Effector memory CD4-positive, alpha-beta T cell (primary cell): ENCODE data around the gene SIRT3.
"Not testable (repeated sequence)": the region's sequence is repeated elsewhere in the genome, so short reads cannot be mapped to it uniquely, and the experiment has no call there.

Experiments
- DNase-seq, 3 donors: peaks; one replicate each; pipeline ENCODE4 v3.0.0-alpha.2; 2020
- H3K27ac ChIP-seq: 2 replicates; pipeline ENCODE4 v1.7.0; 2013; ENCODE audit warnings: mild to moderate bottlenecking, low read length, moderate library complexity; ENCODE audit not compliant: insufficient read depth, poor library complexity, severe bottlenecking
- H3K27me3 ChIP-seq: replicated peaks from 2 replicates; pipeline ENCODE4 v1.7.0; 2013; ENCODE audit warnings: mild to moderate bottlenecking, low read length; ENCODE audit not compliant: insufficient read depth, control insufficient read depth, poor library complexity, severe bottlenecking
- H3K36me3 ChIP-seq: 2 replicates; pipeline ENCODE4 v1.7.0; 2013; ENCODE audit warnings: mild to moderate bottlenecking, low read length, moderate library complexity; ENCODE audit not compliant: control insufficient read depth, insufficient read depth
- H3K4me1 ChIP-seq: 2 replicates; pipeline ENCODE4 v1.7.0; 2013; ENCODE audit warnings: low read length, mild to moderate bottlenecking; ENCODE audit not compliant: control insufficient read depth, insufficient read depth, poor library complexity, severe bottlenecking
- H3K4me3 ChIP-seq: 2 replicates; pipeline ENCODE4 v1.7.0; 2013; ENCODE audit warnings: low read length, low read depth, mild to moderate bottlenecking; ENCODE audit not compliant: insufficient read depth, poor library complexity, severe bottlenecking
- H3K9me3 ChIP-seq: 2 replicates; pipeline ENCODE4 v1.7.0; 2013; ENCODE audit warnings: mild to moderate bottlenecking, low read length, moderate library complexity; ENCODE audit not compliant: control insufficient read depth

The SIRT3 gene

DNA sequence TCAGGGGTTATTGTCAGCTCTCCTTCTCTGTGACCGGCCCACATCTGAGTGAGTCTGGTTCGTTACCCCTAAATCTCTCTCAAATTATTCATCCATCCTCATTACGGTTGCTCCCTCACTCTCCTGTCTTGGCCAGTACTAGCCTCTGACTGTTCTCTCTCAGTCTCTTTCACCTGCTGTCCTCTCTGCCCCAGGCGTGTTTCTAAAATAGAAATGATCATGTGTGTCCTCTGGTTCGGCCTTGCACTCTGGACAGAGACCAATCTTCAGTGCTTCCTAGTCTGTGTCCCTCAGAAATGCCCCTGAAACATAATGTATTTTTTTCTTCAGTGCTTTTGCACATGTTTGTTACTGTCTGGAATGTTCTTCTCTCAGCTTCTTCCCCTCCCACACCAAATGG is 5.5 kb upstream of the SIRT3 start:
- no peak overlapping the region for H3K27ac ChIP-seq
- no peaks in the 10 kb centered on the region for H3K27me3 ChIP-seq
- DNase-seq, result no peak
- H3K4me3 ChIP-seq, result no peak overlapping the region
- H3K4me1 ChIP-seq, result peaks cover 9% of the 10 kb centered on the region
- H3K9me3 ChIP-seq, result no peaks in the 10 kb centered on the region
- peaks cover 68% of the 10 kb centered on the region for H3K36me3 ChIP-seq

GRCh38 chr11:240315-240714 is 4.2 kb upstream of the SIRT3 start:
- DNase-seq, result no peak
- Histone ChIP-seq H3K27me3 (no peaks in the 10 kb centered on the region), H3K27ac (no peak overlapping the region), H3K4me1 (peaks cover 12% of the 10 kb centered on the region), H3K9me3 (no peaks in the 10 kb centered on the region), H3K36me3 (peaks cover 56% of the 10 kb centered on the region), H3K4me3 (no peak overlapping the region)

- not testable (repeated sequence) for H3K4me3 ChIP-seq, H3K27me3 ChIP-seq, DNase-seq, H3K27ac ChIP-seq, H3K9me3 ChIP-seq
- Histone ChIP-seq H3K36me3 (peaks cover 36% of the 10 kb centered on the region), H3K4me1 (peaks cover 14% of the 10 kb centered on the region)
Observed at GRCh38 chr11:238346-238745, 2.2 kb upstream of the SIRT3 start.

- no peaks in the 10 kb centered on the region for H3K27me3 ChIP-seq
- DNase-seq, result peak; percentile 76 to 82 (median 79)
- H3K4me3 ChIP-seq, result peak within 1 kb of the TSS; percentile 89
- H3K36me3 ChIP-seq, result peaks cover 30% of the 10 kb centered on the region
- H3K27ac ChIP-seq, result peak within 1 kb of the TSS; percentile 99
- H3K4me1 ChIP-seq, result peaks cover 14% of the 10 kb centered on the region
- no peaks in the 10 kb centered on the region for H3K9me3 ChIP-seq
Observed at GRCh38 chr11:236774-237767, 929 bp upstream of the SIRT3 start, which contains the start of gene PSMD13. TSS of gene PSMD13 (plus strand) at chr11:236976. CDS start at chr11:237050, 74 bp downstream.

- H3K4me3 ChIP-seq, result peak overlapping the region; percentile 81
- H3K4me1 ChIP-seq, result peaks cover 14% of the 10 kb centered on the region
- DNase-seq, result peak in 2 of 3 donors; percentile 50 to 52
- peaks cover 19% of the 10 kb centered on the region for H3K36me3 ChIP-seq
- H3K9me3 ChIP-seq, result no peaks in the 10 kb centered on the region
- H3K27me3 ChIP-seq, result no peaks in the 10 kb centered on the region
- peak overlapping the region; percentile 99 for H3K27ac ChIP-seq
Observed at GRCh38 chr11:235609-235996, 539 bp downstream of the SIRT3 start.

DNA sequence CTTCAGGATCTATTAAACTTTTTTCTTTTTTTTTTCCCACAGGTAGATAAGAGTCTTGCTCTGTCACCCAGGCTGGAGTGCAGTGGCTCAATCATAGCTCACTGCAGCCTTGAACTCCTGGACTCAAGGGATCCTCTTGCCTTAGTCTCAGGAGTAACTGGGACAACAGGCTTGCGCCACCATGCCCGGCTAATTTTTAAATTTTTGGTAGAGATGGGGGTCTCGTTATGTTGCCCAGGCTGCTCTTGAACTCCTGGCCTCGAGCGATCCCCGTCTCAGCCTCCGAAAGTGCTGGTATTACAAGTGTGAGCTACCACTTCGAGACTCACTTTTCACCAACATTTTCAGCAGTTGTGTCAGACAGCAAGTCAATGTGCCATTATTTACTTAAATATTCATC is 962 bp downstream of the SIRT3 start:
- Histone ChIP-seq H3K27ac (peak overlapping the region; percentile 99), H3K4me3 (no peak overlapping the region), H3K27me3 (no peaks in the 10 kb centered on the region), H3K4me1 (peaks cover 14% of the 10 kb centered on the region), H3K9me3 (no peaks in the 10 kb centered on the region), H3K36me3 (peaks cover 15% of the 10 kb centered on the region)
- no peak for DNase-seq

DNA sequence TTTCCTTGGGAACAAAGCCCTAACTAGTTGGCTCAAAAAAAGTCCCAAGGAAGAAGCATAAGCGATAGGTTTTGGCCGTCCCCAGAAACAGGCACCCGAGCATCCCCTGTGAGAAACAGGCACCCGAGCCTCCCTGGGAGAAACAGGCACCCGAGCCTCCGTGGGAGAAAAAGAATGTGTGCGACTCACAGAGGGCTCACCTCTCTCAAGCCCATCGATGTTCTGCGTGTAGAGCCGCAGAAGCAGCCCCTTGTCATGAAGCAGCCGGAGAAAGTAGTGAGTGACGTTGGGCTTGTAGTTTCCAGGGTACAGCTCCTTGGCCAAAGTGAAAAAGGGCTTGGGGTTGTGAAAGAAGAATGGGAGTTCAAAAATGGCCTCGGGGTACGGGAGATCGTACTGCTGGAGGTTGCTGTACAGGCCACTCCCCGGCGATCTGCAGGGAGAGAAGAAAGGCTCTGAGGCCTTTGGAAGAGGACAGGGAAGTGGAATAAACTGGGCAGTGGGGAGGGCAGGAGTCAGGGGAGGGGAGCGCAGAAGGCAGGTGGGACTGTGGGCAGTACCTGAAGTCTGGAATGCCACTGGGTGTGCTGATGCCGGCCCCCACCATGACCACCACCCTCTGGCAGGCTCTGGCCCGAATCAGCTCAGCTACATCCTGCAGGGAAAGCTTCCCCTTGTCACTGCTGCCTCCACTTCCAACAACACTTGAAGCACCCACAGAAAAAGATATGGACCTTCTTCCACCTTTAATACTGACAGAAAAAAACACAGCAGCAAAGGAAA is 3.2 kb downstream of the SIRT3 start:
- H3K27me3 ChIP-seq, result no peaks in the 10 kb centered on the region
- DNase-seq, result no peak
- H3K9me3 ChIP-seq, result no peaks in the 10 kb centered on the region
- no peak overlapping the region for H3K4me3 ChIP-seq
- peaks cover 12% of the 10 kb centered on the region for H3K4me1 ChIP-seq
- peaks cover 4% of the 10 kb centered on the region for H3K36me3 ChIP-seq
- H3K27ac ChIP-seq, result no peak overlapping the region

DNA sequence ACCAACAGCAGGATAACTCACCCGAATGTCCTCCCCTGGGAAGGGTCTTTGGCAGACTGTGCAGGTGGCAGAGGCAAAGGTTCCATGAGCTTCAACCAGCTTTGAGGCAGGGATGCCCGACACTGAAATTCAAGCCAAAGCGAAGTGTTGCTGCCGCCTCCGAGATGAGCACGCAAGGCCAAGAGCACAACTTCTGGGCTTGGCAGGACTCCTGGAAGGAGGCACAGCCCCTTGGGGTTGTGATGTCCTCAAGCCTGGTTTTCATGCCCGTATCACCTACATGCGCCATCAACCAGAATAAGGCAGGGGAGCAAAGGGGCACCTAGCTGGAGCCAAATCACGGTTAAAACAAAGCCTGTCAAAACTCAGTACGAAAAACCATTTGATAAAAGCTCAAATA is 5.7 kb downstream of the SIRT3 start:
- Histone ChIP-seq H3K9me3 (no peaks in the 10 kb centered on the region), H3K27me3 (no peaks in the 10 kb centered on the region), H3K36me3 (peaks cover 4% of the 10 kb centered on the region), H3K4me3 (no peak overlapping the region), H3K27ac (no peak overlapping the region), H3K4me1 (peaks cover 3% of the 10 kb centered on the region)
- no peak for DNase-seq

DNA sequence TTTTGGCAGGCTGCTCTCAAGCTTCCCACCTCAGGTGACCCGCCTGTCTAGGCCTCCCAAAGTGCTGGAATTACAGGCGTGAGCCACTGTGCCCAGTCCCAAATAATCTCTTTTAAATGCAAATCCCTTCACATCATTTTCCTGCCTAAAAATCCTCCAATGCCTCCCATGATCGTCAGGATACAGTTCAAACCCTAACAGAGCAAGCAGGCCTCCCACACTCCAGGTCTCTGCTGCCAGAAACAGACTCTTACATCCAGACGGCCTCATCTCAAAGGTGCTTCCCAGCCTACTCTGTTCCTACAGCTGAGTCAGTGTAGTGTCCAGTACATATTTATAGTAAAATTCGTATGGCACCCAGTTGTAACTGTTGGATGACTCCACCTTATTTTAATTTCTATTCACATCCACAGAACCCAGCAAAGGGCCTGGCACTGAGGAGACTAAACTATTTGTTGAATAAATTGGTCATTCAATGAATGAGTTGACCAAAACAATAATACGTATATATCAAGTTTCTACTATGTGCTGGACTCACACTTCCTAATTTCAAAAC is 8.2 kb downstream of the SIRT3 start:
- no peak overlapping the region for H3K27ac ChIP-seq
- no peak for DNase-seq
- no peaks in the 10 kb centered on the region for H3K4me1 ChIP-seq
- H3K9me3 ChIP-seq, result no peaks in the 10 kb centered on the region
- peaks cover 3% of the 10 kb centered on the region for H3K36me3 ChIP-seq
- H3K27me3 ChIP-seq, result no peaks in the 10 kb centered on the region
- no peak overlapping the region for H3K4me3 ChIP-seq
